PC-3 (cell line): Measurements from ENCODE around the gene PEAK3. TPM values are rescaled to one million over a fixed set of nuclear protein-coding genes. Genes with fewer than 3 reads are reported as not detected.

Experiments used
- ATAC-seq: fragments of 200-7000 bp; cut with Tn5 transposase; 2 replicates; pipeline ENCODE4 v1.9.1; 2020; ENCODE audit warnings: mild to moderate bottlenecking, moderate library complexity
- BruUV-seq: library from RNA; stranded (reverse); fragments of 400-500 nt; replicated peaks from 2 replicates; lab custom pipeline; 2021; lab: Mats Ljungman, UMichigan
- CTCF ChIA-PET: fragments of 300-600 bp; sonication (Branson Sonifier 250); formaldehyde crosslinking; loops from one replicate; lab custom pipeline; 2022; ENCODE audit warnings: antibody characterized with exemption; lab: Charles Lee
- POLR2A ChIA-PET: fragments of 300-600 bp; sonication (Branson Sonifier 250); formaldehyde crosslinking; loops from one replicate; lab custom pipeline; 2022; ENCODE audit warnings: antibody characterized with exemption; ENCODE audit not compliant: unreplicated experiment; lab: Charles Lee
- DNase-seq: peaks from one replicate; pipeline ENCODE4 v3.0.0-alpha.2; 2015
- H2AFZ ChIP-seq: fragments of 300-600 bp; sonication (generic); 2 replicates; pipeline ENCODE4 v1.6.0; 2016; ENCODE audit warnings: antibody characterized with exemption, low read length
- H3F3A ChIP-seq: fragments of 300-600 bp; sonication (generic); one replicate; pipeline ENCODE4 v1.6.0; 2017; ENCODE audit warnings: antibody characterized with exemption, low read length, control low read depth, mild to moderate bottlenecking; ENCODE audit not compliant: unreplicated experiment
- H3K27ac ChIP-seq: fragments of 300-600 bp; sonication (generic); 2 replicates; pipeline ENCODE4 v1.5.1; 2016; ENCODE audit warnings: mild to moderate bottlenecking, low read length
- H3K27me3 ChIP-seq: fragments of 300-600 bp; sonication (generic); 2 replicates; pipeline ENCODE4 v1.6.1; 2016; ENCODE audit warnings: low read length, mixed read lengths
- H3K36me3 ChIP-seq: fragments of 300-600 bp; sonication (generic); 2 replicates; pipeline ENCODE4 v1.6.1; 2016; ENCODE audit warnings: low read depth, mixed run types, low read length, mixed read lengths
- H3K4me1 ChIP-seq: fragments of 300-600 bp; sonication (generic); 2 replicates; pipeline ENCODE4 v1.5.1; 2016; ENCODE audit warnings: low read length; ENCODE audit not compliant: insufficient read depth
- H3K4me2 ChIP-seq: fragments of 300-600 bp; sonication (generic); 2 replicates; pipeline ENCODE4 v1.6.0; 2016; ENCODE audit warnings: low read length
- H3K4me3 ChIP-seq: fragments of 300-600 bp; sonication (generic); 2 replicates; pipeline ENCODE4 v1.5.1; 2016; ENCODE audit warnings: mild to moderate bottlenecking, low read length, mixed read lengths
- H3K79me2 ChIP-seq: fragments of 300-600 bp; sonication (generic); 2 replicates; pipeline ENCODE4 v1.6.1; 2017; ENCODE audit warnings: low read length, mixed read lengths
- H3K9ac ChIP-seq: fragments of 300-600 bp; sonication (generic); 2 replicates; pipeline ENCODE4 v1.6.0; 2016; ENCODE audit warnings: mild to moderate bottlenecking, low read length
- H3K9me2 ChIP-seq: fragments of 300-600 bp; sonication (generic); replicated peaks from 2 replicates; pipeline ENCODE4 v1.6.1; 2016; ENCODE audit warnings: mixed run types, low read length, mixed read lengths
- H3K9me3 ChIP-seq: fragments of 300-600 bp; sonication (generic); 2 replicates; pipeline ENCODE4 v1.6.1; 2016; ENCODE audit warnings: low read length, mixed read lengths
- H4K20me1 ChIP-seq: fragments of 300-600 bp; sonication (generic); 2 replicates; pipeline ENCODE4 v1.6.1; 2016; ENCODE audit warnings: low read length, mixed read lengths
- CTCF ChIP-seq: fragments of 300-600 bp; sonication (generic); conservative IDR thresholded peaks from 2 replicates; pipeline ENCODE4 v1.5.1; 2017; ENCODE audit warnings: antibody characterized with exemption, low read depth, mild to moderate bottlenecking, low read length
- EZH2 ChIP-seq: fragments of 300-600 bp; sonication (generic); IDR thresholded peaks from one replicate; pipeline ENCODE4 v1.6.1; 2017; ENCODE audit warnings: antibody characterized with exemption, mild to moderate bottlenecking, low read length; ENCODE audit not compliant: unreplicated experiment
- EZH2phosphoT487 ChIP-seq: fragments of 300-600 bp; sonication (generic); IDR thresholded peaks from 2 replicates; pipeline ENCODE4 v1.6.1; 2018; ENCODE audit warnings: mild to moderate bottlenecking, antibody characterized with exemption, low read length, borderline replicate concordance
- intact Hi-C: fragments of 100-400 bp; cut with micrococcal nuclease; formaldehyde crosslinking; loops from 2 replicates; pipeline ENCODE4 v1.9.0; 2023
- total RNA-seq: library from RNA; depleted of rRNA; stranded (reverse); fragments of >200 nt; gene quantifications from 2 replicates; pipeline ENCODE4 v1.2.3, GENCODE V29; 2014

PEAK3 gene
- total RNA-seq, 1 experiment from 2014 or later = not detected

GRCh38 chr19:2248136-2249009 lies 33.6 kb downstream of the PEAK3 start:
- H3F3A ChIP-seq = no peaks in the 10 kb centered on the region
- H3K36me3 ChIP-seq = peaks cover 10% of the 10 kb centered on the region
- no peaks in the 10 kb centered on the region for H3K9me3 ChIP-seq
- H2AFZ ChIP-seq = no peak overlapping the region
- peaks cover 2% of the 10 kb centered on the region for H4K20me1 ChIP-seq
- H3K27me3 ChIP-seq = no peaks in the 10 kb centered on the region
- DNase-seq (no peak), ATAC-seq (no peak)
- H3K9me2 ChIP-seq = no peaks in the 10 kb centered on the region
- ChIA-PET POLR2A (no interaction called here), CTCF (no interaction called here)
- TF ChIP-seq CTCF = no peak
- no peak for TF ChIP-seq EZH2
- TF ChIP-seq EZH2phosphoT487 = no peak
- H3K79me2 ChIP-seq = peaks cover 7% of the 10 kb centered on the region
- no peak overlapping the region for H3K9ac ChIP-seq
- H3K4me3 ChIP-seq = no peak overlapping the region
- intact Hi-C loops = no loop called here
- H3K4me2 ChIP-seq = no peak overlapping the region
- no peaks in the 10 kb centered on the region for H3K4me1 ChIP-seq
- TSS peak; percentile 33 for BruUV-seq
- no peak overlapping the region for H3K27ac ChIP-seq

GRCh38 chr19:2247433-2248101 lies 34.4 kb downstream of the PEAK3 start:
- CTCF ChIA-PET = no interaction called here

More at GRCh38 chr19:2247433-2248101, 34.4 kb downstream of the PEAK3 start:
- Histone ChIP-seq H3K27me3 (no peaks in the 10 kb centered on the region), H3K36me3 (peaks cover 10% of the 10 kb centered on the region), H3K9me3 (no peaks in the 10 kb centered on the region), H2AFZ (no peak overlapping the region), H3K9me2 (no peaks in the 10 kb centered on the region), H3K4me1 (no peaks in the 10 kb centered on the region), H4K20me1 (peaks cover 10% of the 10 kb centered on the region), H3K79me2 (peaks cover 15% of the 10 kb centered on the region), H3K9ac (no peak overlapping the region), H3K4me3 (no peak overlapping the region), H3F3A (no peaks in the 10 kb centered on the region), H3K27ac (no peak overlapping the region), H3K4me2 (no peak overlapping the region)
- TF ChIP-seq EZH2phosphoT487 = no peak
- no peak for TF ChIP-seq EZH2
- TF ChIP-seq CTCF = no peak
- no TSS peak for BruUV-seq
- ATAC-seq = peak; percentile 5; the same call in 1 of the 2 replicates
- POLR2A ChIA-PET = no interaction called here
- no peak for DNase-seq
- intact Hi-C loops = no loop called here
